ENCODE data around the gene PAN2.

Gene PAN2

GRCh38 chr12:56296295-56296694 lies 37.5 kb downstream of the PAN2 start:
- H3K9me2 ChIP-seq (replicated peaks; ENCODE audit: insufficient read depth, low read length), result no peaks in the 10 kb centered on the region

GRCh38 chr12:56293795-56294194 lies 40.0 kb downstream of the PAN2 start:
- no peak for TF ChIP-seq CTCF (IDR thresholded peaks at IDR 0.05; ENCODE audit: insufficient read depth, low read length, poor library complexity, severe bottlenecking)
- no peak for TF ChIP-seq EZH2phosphoT487 (conservative IDR thresholded peaks at IDR 0.05; ENCODE audit: low read length)
- H3K36me3 ChIP-seq (ENCODE audit: low read length), result peaks cover 26% of the 10 kb centered on the region

More at GRCh38 chr12:56296295-56296694, 37.5 kb downstream of the PAN2 start:
- no peaks in the 10 kb centered on the region for H3K27me3 ChIP-seq (ENCODE audit: low read length)
- no peak overlapping the region for H2AFZ ChIP-seq (ENCODE audit: low read depth, low read length, severe bottlenecking)
- peaks cover 87% of the 10 kb centered on the region for H3K79me2 ChIP-seq (ENCODE audit: insufficient read depth, low read length)
- TF ChIP-seq EZH2phosphoT487 (conservative IDR thresholded peaks at IDR 0.05; ENCODE audit: low read length) (no peak), CTCF (IDR thresholded peaks at IDR 0.05; ENCODE audit: insufficient read depth, low read length, poor library complexity, severe bottlenecking) (no peak)
- no peak overlapping the region for H3K4me3 ChIP-seq (ENCODE audit: insufficient read depth, low read length, poor library complexity, severe bottlenecking)
- H3F3A ChIP-seq (ENCODE audit: insufficient read depth), result peaks cover 9% of the 10 kb centered on the region
- no peak overlapping the region for H3K9ac ChIP-seq (ENCODE audit: low read length)
- H3K36me3 ChIP-seq (ENCODE audit: low read length), result peaks cover 18% of the 10 kb centered on the region
- H4K20me1 ChIP-seq (ENCODE audit: low read depth, low read length), result peaks cover 5% of the 10 kb centered on the region; the same call in 1 of the 2 replicates
- H3K9me3 ChIP-seq (ENCODE audit: insufficient read depth, low read length), result no peaks in the 10 kb centered on the region
- peak overlapping the region; percentile 67 for H3K4me2 ChIP-seq (ENCODE audit: low read depth, low read length, poor library complexity, severe bottlenecking)
- peak overlapping the region; percentile 4; the same call in 1 of the 2 replicates for H3K27ac ChIP-seq (ENCODE audit: low read depth, low read length)

GRCh38 chr12:56288705-56289387 lies 45.0 kb downstream of the PAN2 start:
- Histone ChIP-seq H3K9ac (ENCODE audit: low read length) (no peak overlapping the region), H3K4me2 (ENCODE audit: low read depth, low read length, poor library complexity, severe bottlenecking) (no peak overlapping the region), H3K79me2 (ENCODE audit: insufficient read depth, low read length) (peaks cover 69% of the 10 kb centered on the region), H2AFZ (ENCODE audit: low read depth, low read length, severe bottlenecking) (no peak overlapping the region), H3K36me3 (ENCODE audit: low read length) (peaks cover 27% of the 10 kb centered on the region), H3K27ac (ENCODE audit: low read depth, low read length) (no peak overlapping the region), H4K20me1 (ENCODE audit: low read depth, low read length) (peaks cover 8% of the 10 kb centered on the region; the same call in 1 of the 2 replicates), H3K4me3 (ENCODE audit: insufficient read depth, low read length, poor library complexity, severe bottlenecking) (no peak overlapping the region), H3K27me3 (ENCODE audit: low read length) (no peaks in the 10 kb centered on the region), H3K9me3 (ENCODE audit: insufficient read depth, low read length) (no peaks in the 10 kb centered on the region), H3K9me2 (replicated peaks; ENCODE audit: insufficient read depth, low read length) (no peaks in the 10 kb centered on the region), H3F3A (ENCODE audit: insufficient read depth) (peaks cover 5% of the 10 kb centered on the region; the same call in 1 of the 2 replicates)
- TF ChIP-seq CTCF (IDR thresholded peaks at IDR 0.05; ENCODE audit: insufficient read depth, low read length, poor library complexity, severe bottlenecking), result no peak
- no peak for TF ChIP-seq EZH2phosphoT487 (conservative IDR thresholded peaks at IDR 0.05; ENCODE audit: low read length)

More at GRCh38 chr12:56293795-56294194, 40.0 kb downstream of the PAN2 start:
- Histone ChIP-seq H2AFZ (ENCODE audit: low read depth, low read length, severe bottlenecking) (no peak overlapping the region), H3K4me3 (ENCODE audit: insufficient read depth, low read length, poor library complexity, severe bottlenecking) (no peak overlapping the region), H4K20me1 (ENCODE audit: low read depth, low read length) (peaks cover 8% of the 10 kb centered on the region; the same call in 1 of the 2 replicates), H3K79me2 (ENCODE audit: insufficient read depth, low read length) (peaks cover 97% of the 10 kb centered on the region), H3F3A (ENCODE audit: insufficient read depth) (peaks cover 5% of the 10 kb centered on the region; the same call in 1 of the 2 replicates), H3K9ac (ENCODE audit: low read length) (no peak overlapping the region), H3K27ac (ENCODE audit: low read depth, low read length) (no peak overlapping the region), H3K9me3 (ENCODE audit: insufficient read depth, low read length) (no peaks in the 10 kb centered on the region), H3K4me2 (ENCODE audit: low read depth, low read length, poor library complexity, severe bottlenecking) (no peak overlapping the region), H3K9me2 (replicated peaks; ENCODE audit: insufficient read depth, low read length) (no peaks in the 10 kb centered on the region), H3K27me3 (ENCODE audit: low read length) (no peaks in the 10 kb centered on the region)

Measured in SU-DHL-6 (cell line).